Neural cell (in vitro differentiated cells): ENCODE data around the gene SMCO2. TPM values are rescaled to one million over a fixed set of nuclear protein-coding genes. Genes with fewer than 3 reads are reported as not detected.

ENCODE experiments used
- H2AFZ ChIP-seq: fragments of 200-600, 300-800 bp; sonication (generic), shearing (Covaris generic); 2 replicates; pipeline ENCODE4 v1.6.0; 2014; ENCODE audit warnings: low read depth, mild to moderate bottlenecking, antibody characterized with exemption, low read length, moderate library complexity
- H3F3A ChIP-seq: fragments of 200-600 bp; shearing (Covaris generic); 2 replicates; pipeline ENCODE4 v1.6.1; 2016; ENCODE audit warnings: mild to moderate bottlenecking, moderate library complexity, mixed read lengths, antibody characterized with exemption, low read length; ENCODE audit not compliant: insufficient read depth, poor library complexity, severe bottlenecking
- H3K27ac ChIP-seq: fragments of 200-600, 300-800 bp; sonication (generic), shearing (Covaris generic); 2 replicates; pipeline ENCODE4 v1.5.1; 2014; ENCODE audit warnings: mild to moderate bottlenecking, low read length, moderate library complexity
- H3K27me3 ChIP-seq: fragments of 300-800, 200-600 bp; sonication (generic), shearing (Covaris generic); 2 replicates; pipeline ENCODE4 v1.6.0; 2014; ENCODE audit warnings: mild to moderate bottlenecking, low read depth, low read length, moderate library complexity; ENCODE audit not compliant: insufficient read depth
- H3K36me3 ChIP-seq: fragments of 300-800, 200-600 bp; sonication (generic), shearing (Covaris generic); 2 replicates; pipeline ENCODE4 v1.5.1; 2014; ENCODE audit warnings: mild to moderate bottlenecking, antibody characterized with exemption, low read length, moderate library complexity; ENCODE audit not compliant: insufficient read depth
- H3K4me2 ChIP-seq: fragments of 300-800, 200-600 bp; sonication (generic), shearing (Covaris generic); 2 replicates; pipeline ENCODE4 v1.6.0; 2014; ENCODE audit warnings: mild to moderate bottlenecking, low read length
- H3K4me3 ChIP-seq: fragments of 300-800, 200-600 bp; sonication (generic), shearing (Covaris generic); 2 replicates; pipeline ENCODE4 v1.5.1; 2014; ENCODE audit warnings: mild to moderate bottlenecking, low read length, moderate library complexity
- H3K79me2 ChIP-seq: fragments of 200-600 bp; shearing (Covaris generic); replicated peaks from 2 replicates; pipeline ENCODE4 v1.6.0; 2014; ENCODE audit warnings: mild to moderate bottlenecking, low read length, moderate library complexity; ENCODE audit not compliant: insufficient read depth
- H3K9ac ChIP-seq: fragments of 300-800, 200-600 bp; sonication (generic), shearing (Covaris generic); 2 replicates; pipeline ENCODE4 v1.6.1; 2016; ENCODE audit warnings: mild to moderate bottlenecking, low read length, mixed read lengths
- H3K9me2 ChIP-seq: fragments of 200-600 bp; shearing (Covaris generic); 2 replicates; pipeline ENCODE4 v1.6.1; 2016; ENCODE audit warnings: mild to moderate bottlenecking, low read length, mixed read lengths; ENCODE audit not compliant: insufficient read depth
- H3K9me3 ChIP-seq: fragments of 200-600, 300-800 bp; sonication (generic), shearing (Covaris generic); 2 replicates; pipeline ENCODE4 v1.6.1; 2016; ENCODE audit warnings: mild to moderate bottlenecking, mixed run types, low read length, moderate library complexity, mixed read lengths
- H4K20me1 ChIP-seq: fragments of 200-600 bp; shearing (Covaris generic); 2 replicates; pipeline ENCODE4 v1.6.1; 2016; ENCODE audit warnings: mild to moderate bottlenecking, mixed run types; ENCODE audit not compliant: insufficient read depth
- EP300 ChIP-seq: fragments of 450-650 bp; conservative IDR thresholded peaks from 2 replicates; pipeline ENCODE4 v1.6.1; 2014; ENCODE audit warnings: antibody characterized with exemption, mild to moderate bottlenecking, moderate library complexity; ENCODE audit not compliant: poor library complexity, severe bottlenecking
- EZH2 ChIP-seq: fragments of 200-600, 300-800 bp; shearing (Covaris generic), sonication (generic); IDR thresholded peaks from 2 replicates; pipeline ENCODE4 v1.6.1; 2014; ENCODE audit warnings: antibody characterized with exemption, low read length, borderline replicate concordance, mild to moderate bottlenecking; ENCODE audit not compliant: insufficient read depth, poor library complexity, severe bottlenecking
- MXI1 ChIP-seq: fragments of 450-650 bp; conservative IDR thresholded peaks from 2 replicates; pipeline ENCODE4 v1.6.1; 2014; ENCODE audit warnings: antibody characterized with exemption, mild to moderate bottlenecking; ENCODE audit not compliant: poor library complexity, severe bottlenecking
- POLR2AphosphoS5 ChIP-seq: IDR thresholded peaks from 2 replicates; pipeline ENCODE4 v1.6.1; 2012
- RAD21 ChIP-seq: fragments of 450-650 bp; conservative IDR thresholded peaks from 2 replicates; pipeline ENCODE4 v1.6.1; 2014; ENCODE audit warnings: antibody characterized with exemption, mild to moderate bottlenecking, moderate library complexity
- SMC3 ChIP-seq: fragments of 450-650 bp; conservative IDR thresholded peaks from 2 replicates; pipeline ENCODE4 v1.6.1; 2014; ENCODE audit warnings: antibody characterized with exemption, mild to moderate bottlenecking, moderate library complexity; ENCODE audit not compliant: poor library complexity
- TAF1 ChIP-seq: IDR thresholded peaks from 2 replicates; pipeline ENCODE4 v1.6.1; 2012; ENCODE audit warnings: low read depth
- polyA plus RNA-seq: library from polyadenylated mRNA; depleted of rRNA; stranded (reverse); fragments of >200 nt; gene quantifications from 2 replicates; pipeline ENCODE4 v1.2.3, GENCODE V29; 2014
- TF ChIP-seq, protein P1 (sequence below): fragments of 450-650 bp; IDR thresholded peaks from 2 replicates; pipeline ENCODE4 v1.5.1; 2014; ENCODE audit warnings: antibody characterized with exemption, mild to moderate bottlenecking, moderate library complexity; ENCODE audit not compliant: poor library complexity, severe bottlenecking
- TF ChIP-seq, protein P2 (sequence below): IDR thresholded peaks from 2 replicates; pipeline ENCODE4 v1.6.1; 2012; ENCODE audit warnings: borderline replicate concordance

SMCO2 gene
- polyA plus RNA-seq, 1 donor from 2014 or later = not detected

DNA sequence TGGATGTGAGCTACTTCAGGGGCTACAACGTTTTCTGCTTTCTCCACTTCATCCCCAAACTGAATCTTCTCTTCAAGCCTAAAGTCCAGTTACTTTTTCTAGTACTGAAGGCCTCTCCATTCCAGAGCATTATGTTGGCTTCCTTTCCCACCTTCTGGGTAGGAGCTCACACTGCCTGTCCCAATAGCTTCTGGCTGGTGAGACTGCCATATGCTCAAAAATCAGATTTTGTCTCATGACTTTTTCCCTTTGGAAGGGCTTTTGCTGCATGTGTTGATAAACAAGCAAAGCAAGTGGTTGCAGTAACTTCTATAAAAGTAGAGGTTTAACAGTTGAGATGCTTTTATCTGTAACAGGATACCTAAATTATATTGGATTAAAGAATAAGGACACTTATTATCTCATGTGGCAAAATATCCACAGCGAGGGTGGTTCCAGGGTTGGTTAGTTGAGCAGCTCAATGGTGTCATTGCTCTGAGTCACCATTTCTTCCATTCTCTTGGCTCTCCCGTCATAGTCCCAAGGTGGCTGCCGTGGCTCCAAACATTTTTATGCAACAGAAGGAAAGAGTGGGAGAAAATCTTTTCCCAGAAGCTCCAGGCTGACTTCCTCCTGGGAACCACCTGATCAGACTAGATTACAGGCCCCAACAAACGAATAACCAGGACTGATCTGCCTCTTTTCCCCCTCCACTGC lies 62.3 kb downstream of the SMCO2 start:
- Histone ChIP-seq H3K27me3 (no peaks in the 10 kb centered on the region), H3K36me3 (no peaks in the 10 kb centered on the region), H3K27ac (no peak overlapping the region), H3K4me2 (no peak overlapping the region), H3K9me3 (no peaks in the 10 kb centered on the region), H3K4me3 (no peak overlapping the region), H4K20me1 (no peaks in the 10 kb centered on the region), H3F3A (no peaks in the 10 kb centered on the region), H3K79me2 (no peaks in the 10 kb centered on the region), H3K9ac (no peak overlapping the region), H2AFZ (no peak overlapping the region), H3K9me2 (no peaks in the 10 kb centered on the region)
- TF ChIP-seq EZH2 = no peak
- no peak for TF ChIP-seq SMC3
- no peak for TF ChIP-seq RAD21
- TF ChIP-seq, protein P1, sequence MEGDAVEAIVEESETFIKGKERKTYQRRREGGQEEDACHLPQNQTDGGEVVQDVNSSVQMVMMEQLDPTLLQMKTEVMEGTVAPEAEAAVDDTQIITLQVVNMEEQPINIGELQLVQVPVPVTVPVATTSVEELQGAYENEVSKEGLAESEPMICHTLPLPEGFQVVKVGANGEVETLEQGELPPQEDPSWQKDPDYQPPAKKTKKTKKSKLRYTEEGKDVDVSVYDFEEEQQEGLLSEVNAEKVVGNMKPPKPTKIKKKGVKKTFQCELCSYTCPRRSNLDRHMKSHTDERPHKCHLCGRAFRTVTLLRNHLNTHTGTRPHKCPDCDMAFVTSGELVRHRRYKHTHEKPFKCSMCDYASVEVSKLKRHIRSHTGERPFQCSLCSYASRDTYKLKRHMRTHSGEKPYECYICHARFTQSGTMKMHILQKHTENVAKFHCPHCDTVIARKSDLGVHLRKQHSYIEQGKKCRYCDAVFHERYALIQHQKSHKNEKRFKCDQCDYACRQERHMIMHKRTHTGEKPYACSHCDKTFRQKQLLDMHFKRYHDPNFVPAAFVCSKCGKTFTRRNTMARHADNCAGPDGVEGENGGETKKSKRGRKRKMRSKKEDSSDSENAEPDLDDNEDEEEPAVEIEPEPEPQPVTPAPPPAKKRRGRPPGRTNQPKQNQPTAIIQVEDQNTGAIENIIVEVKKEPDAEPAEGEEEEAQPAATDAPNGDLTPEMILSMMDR = no peak
- TF ChIP-seq TAF1 = no peak
- TF ChIP-seq MXI1 = no peak
- TF ChIP-seq EP300 = no peak

DNA sequence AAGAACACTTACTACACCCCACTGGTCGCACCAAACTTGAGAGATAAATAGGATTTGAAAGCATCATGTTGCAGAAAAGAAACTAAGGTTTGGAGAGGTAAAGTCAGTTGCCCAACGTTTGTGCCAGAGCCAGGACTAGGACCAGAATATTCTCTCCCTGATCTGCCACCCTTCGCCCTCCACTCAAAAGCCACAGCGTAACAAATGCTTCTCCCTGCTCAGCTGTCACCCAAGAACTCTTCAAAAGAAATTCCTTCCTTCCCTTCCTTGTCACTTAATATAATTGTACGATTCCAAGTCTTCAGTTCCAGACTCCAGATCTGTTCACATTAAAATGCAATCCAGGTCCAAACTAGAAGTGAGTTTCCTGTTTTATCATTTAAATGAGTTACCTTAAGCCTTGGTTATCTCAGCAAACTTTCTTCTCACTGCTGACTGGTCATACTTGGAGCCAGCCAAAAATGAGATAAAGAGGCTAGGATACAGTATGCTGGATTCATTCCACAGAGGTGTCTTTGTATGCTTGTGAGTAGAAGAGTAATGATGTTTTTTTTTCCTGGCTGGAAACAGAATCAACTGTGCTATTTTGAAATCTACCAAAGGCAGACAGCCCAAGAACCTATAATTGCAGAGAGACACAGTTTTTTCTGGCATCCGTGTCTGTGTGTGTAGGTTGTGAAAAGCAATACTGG lies 64.6 kb downstream of the SMCO2 start:
- no peak for TF ChIP-seq EZH2
- TF ChIP-seq EP300 = no peak
- TF ChIP-seq MXI1 = no peak
- TF ChIP-seq RAD21 = no peak
- TF ChIP-seq SMC3 = no peak
- TF ChIP-seq, protein P2, sequence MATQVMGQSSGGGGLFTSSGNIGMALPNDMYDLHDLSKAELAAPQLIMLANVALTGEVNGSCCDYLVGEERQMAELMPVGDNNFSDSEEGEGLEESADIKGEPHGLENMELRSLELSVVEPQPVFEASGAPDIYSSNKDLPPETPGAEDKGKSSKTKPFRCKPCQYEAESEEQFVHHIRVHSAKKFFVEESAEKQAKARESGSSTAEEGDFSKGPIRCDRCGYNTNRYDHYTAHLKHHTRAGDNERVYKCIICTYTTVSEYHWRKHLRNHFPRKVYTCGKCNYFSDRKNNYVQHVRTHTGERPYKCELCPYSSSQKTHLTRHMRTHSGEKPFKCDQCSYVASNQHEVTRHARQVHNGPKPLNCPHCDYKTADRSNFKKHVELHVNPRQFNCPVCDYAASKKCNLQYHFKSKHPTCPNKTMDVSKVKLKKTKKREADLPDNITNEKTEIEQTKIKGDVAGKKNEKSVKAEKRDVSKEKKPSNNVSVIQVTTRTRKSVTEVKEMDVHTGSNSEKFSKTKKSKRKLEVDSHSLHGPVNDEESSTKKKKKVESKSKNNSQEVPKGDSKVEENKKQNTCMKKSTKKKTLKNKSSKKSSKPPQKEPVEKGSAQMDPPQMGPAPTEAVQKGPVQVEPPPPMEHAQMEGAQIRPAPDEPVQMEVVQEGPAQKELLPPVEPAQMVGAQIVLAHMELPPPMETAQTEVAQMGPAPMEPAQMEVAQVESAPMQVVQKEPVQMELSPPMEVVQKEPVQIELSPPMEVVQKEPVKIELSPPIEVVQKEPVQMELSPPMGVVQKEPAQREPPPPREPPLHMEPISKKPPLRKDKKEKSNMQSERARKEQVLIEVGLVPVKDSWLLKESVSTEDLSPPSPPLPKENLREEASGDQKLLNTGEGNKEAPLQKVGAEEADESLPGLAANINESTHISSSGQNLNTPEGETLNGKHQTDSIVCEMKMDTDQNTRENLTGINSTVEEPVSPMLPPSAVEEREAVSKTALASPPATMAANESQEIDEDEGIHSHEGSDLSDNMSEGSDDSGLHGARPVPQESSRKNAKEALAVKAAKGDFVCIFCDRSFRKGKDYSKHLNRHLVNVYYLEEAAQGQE = no peak
- TF ChIP-seq POLR2AphosphoS5 = no peak
- TF ChIP-seq, protein P1 = no peak
- TF ChIP-seq TAF1 = no peak
- H3K36me3 ChIP-seq = no peaks in the 10 kb centered on the region
- H3K4me3 ChIP-seq = no peak overlapping the region
- no peak overlapping the region for H2AFZ ChIP-seq
- H4K20me1 ChIP-seq = no peaks in the 10 kb centered on the region
- H3K9ac ChIP-seq = no peak overlapping the region
- H3K79me2 ChIP-seq = no peaks in the 10 kb centered on the region
- no peaks in the 10 kb centered on the region for H3K9me2 ChIP-seq
- no peak overlapping the region for H3K27ac ChIP-seq
- no peaks in the 10 kb centered on the region for H3K27me3 ChIP-seq
- no peaks in the 10 kb centered on the region for H3K9me3 ChIP-seq
- no peaks in the 10 kb centered on the region for H3F3A ChIP-seq
- H3K4me2 ChIP-seq = no peak overlapping the region
